Upper lobe of left lung (tissue), 4 donors: ENCODE measurements around the gene ANKRD34C.

Source experiments
- CTCF ChIP-seq, 6 experiments: fragments of 450-650 bp in 4 of 6; fragments of 200-600 bp in 2 of 6; sonication (generic) in 2 of 6; IDR thresholded peaks; one replicate each; pipeline ENCODE4 v1.5.1; 2016 to 2019; ENCODE audit warnings: antibody characterized with exemption in 6 of 6
- POLR2A ChIP-seq, 4 donors: fragments of 450-650 bp; IDR thresholded peaks; one replicate each; pipeline ENCODE4 v1.5.1; 2016 to 2017; ENCODE audit warnings: antibody characterized with exemption in 4 of 4, mild to moderate bottlenecking in 2 of 4

DNA sequence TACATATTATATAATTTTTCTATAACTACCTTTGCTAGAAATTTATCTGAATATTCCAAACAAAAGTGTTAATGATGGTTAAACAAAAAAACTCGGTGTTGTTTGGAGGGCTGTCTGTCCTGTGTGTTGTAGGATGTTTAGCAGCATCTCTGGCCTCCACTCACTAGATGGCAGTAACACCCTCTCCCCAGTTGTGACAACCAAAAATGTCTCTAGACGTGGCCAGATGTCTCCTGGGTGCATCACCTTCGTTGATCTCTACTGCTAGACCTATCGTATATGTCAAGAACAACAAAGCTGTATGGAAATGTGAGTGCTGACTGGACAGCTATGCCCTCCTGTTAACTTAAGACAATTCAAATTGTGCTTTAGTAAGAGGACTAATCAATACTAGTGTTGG lies 14.1 kb downstream of the ANKRD34C start:
- no peak for TF ChIP-seq CTCF (IDR thresholded peaks at IDR 0.05)
- TF ChIP-seq POLR2A (IDR thresholded peaks at IDR 0.05) = no peak
